ENCODE results near the gene CPOX. TPM values are rescaled to one million over a fixed set of nuclear protein-coding genes. Genes with fewer than 3 reads are reported as not detected.

The CPOX gene
- total RNA-seq, 2 experiments from 2014 or later = 7.0 to 10.5 TPM

- Histone ChIP-seq H3K4me1 (ENCODE audit: insufficient read depth, low read length) (no peaks in the 10 kb centered on the region), H3K4me3 (ENCODE audit: low read length) (no peak overlapping the region), H3K9me3 (ENCODE audit: control insufficient read depth in 1 of 2, insufficient read depth in 1 of 2, low read length in 2 of 2) (no peaks in the 10 kb centered on the region), H3K27ac (ENCODE audit: low read depth in 1 of 2, low read length in 2 of 2) (no peak overlapping the region), H3K36me3 (ENCODE audit: insufficient read depth, low read length) (peaks cover 62% of the 10 kb centered on the region), H3K27me3 (ENCODE audit: control insufficient read depth in 1 of 2, insufficient read depth in 2 of 2, low read length in 2 of 2) (no peaks in the 10 kb centered on the region)
- Mint-ChIP-seq H3K36me3 (ENCODE audit: low read depth) (peaks cover 83% of the 10 kb centered on the region), H3K9me3 (no peaks in the 10 kb centered on the region), H3K4me1 (ENCODE audit: low read depth) (peaks cover 6% of the 10 kb centered on the region), H3K27ac (peak overlapping the region; percentile 24), H3K27me3 (no peaks in the 10 kb centered on the region), H3K4me3 (no peak overlapping the region)
- no peak for TF ChIP-seq CTCF (IDR thresholded peaks at IDR 0.05)
- CTCF ChIA-PET = interaction anchor here (1.2 to 1.3 kb wide), 2 partner anchors 8 to 238 kb away, joined by 3 read pairs; no protein-coding TSS in a partner anchor
- POLR2A ChIA-PET = interaction anchor here (1.0 kb wide), 1 partner anchor 59 kb away, joined by 3 read pairs; no protein-coding TSS in a partner anchor
- DNase-seq = no peak
- no peak for ATAC-seq (ENCODE audit: poor library complexity)
- intact Hi-C loops (cut with DNase I, micrococcal nuclease) = loop anchor here in 1 of 2 experiments (10.0 kb wide), 1 partner anchor 397 kb away; no protein-coding TSS in a partner anchor
Measured at GRCh38 chr3:98582042-98582441, 11.4 kb downstream of the CPOX start.

- Mint-ChIP-seq H3K4me3 (no peak overlapping the region), H3K27ac (peak overlapping the region; percentile 24), H3K9me3 (no peaks in the 10 kb centered on the region), H3K36me3 (ENCODE audit: low read depth) (peaks cover 86% of the 10 kb centered on the region), H3K4me1 (ENCODE audit: low read depth) (peaks cover 6% of the 10 kb centered on the region), H3K27me3 (no peaks in the 10 kb centered on the region)
- Histone ChIP-seq H3K4me3 (ENCODE audit: low read length) (no peak overlapping the region), H3K27me3 (ENCODE audit: control insufficient read depth in 1 of 2, insufficient read depth in 2 of 2, low read length in 2 of 2) (no peaks in the 10 kb centered on the region), H3K4me1 (ENCODE audit: insufficient read depth, low read length) (no peaks in the 10 kb centered on the region), H3K9me3 (ENCODE audit: control insufficient read depth in 1 of 2, insufficient read depth in 1 of 2, low read length in 2 of 2) (no peaks in the 10 kb centered on the region), H3K36me3 (ENCODE audit: insufficient read depth, low read length) (peaks cover 63% of the 10 kb centered on the region), H3K27ac (ENCODE audit: low read depth in 1 of 2, low read length in 2 of 2) (no peak overlapping the region)
- POLR2A ChIA-PET = interaction anchor here (1.0 kb wide), 1 partner anchor 58 kb away, joined by 3 read pairs; no protein-coding TSS in a partner anchor
- DNase-seq (no peak), ATAC-seq (ENCODE audit: poor library complexity) (no peak)
- intact Hi-C loops (cut with DNase I, micrococcal nuclease) = loop anchor here in 1 of 2 experiments (10.0 kb wide), 1 partner anchor 397 kb away; no protein-coding TSS in a partner anchor
- CTCF ChIA-PET = interaction anchor here (1.2 to 1.3 kb wide), 2 partner anchors 9 to 237 kb away, joined by 3 read pairs; no protein-coding TSS in a partner anchor
- no peak for TF ChIP-seq CTCF (IDR thresholded peaks at IDR 0.05)
Measured at GRCh38 chr3:98581474-98581873, 11.9 kb downstream of the CPOX start.

- Mint-ChIP-seq H3K36me3 (ENCODE audit: low read depth) (peaks cover 86% of the 10 kb centered on the region), H3K27me3 (no peaks in the 10 kb centered on the region), H3K4me3 (no peak overlapping the region), H3K27ac (peak overlapping the region; percentile 24), H3K4me1 (ENCODE audit: low read depth) (peaks cover 6% of the 10 kb centered on the region), H3K9me3 (no peaks in the 10 kb centered on the region)
- no peak overlapping the region for H3K4me3 ChIP-seq (ENCODE audit: low read length)
- CTCF ChIA-PET = interaction anchor here (1.2 to 1.3 kb wide), 2 partner anchors 9 to 237 kb away, joined by 3 read pairs; no protein-coding TSS in a partner anchor
- DNase-seq (no peak), ATAC-seq (ENCODE audit: poor library complexity) (no peak)
- H3K36me3 ChIP-seq (ENCODE audit: insufficient read depth, low read length) = peaks cover 58% of the 10 kb centered on the region
- no peak for TF ChIP-seq CTCF (IDR thresholded peaks at IDR 0.05)
- H3K4me1 ChIP-seq (ENCODE audit: insufficient read depth, low read length) = no peaks in the 10 kb centered on the region
- H3K27ac ChIP-seq (ENCODE audit: low read depth in 1 of 2, low read length in 2 of 2) = no peak overlapping the region
- no peaks in the 10 kb centered on the region for H3K9me3 ChIP-seq (ENCODE audit: control insufficient read depth in 1 of 2, insufficient read depth in 1 of 2, low read length in 2 of 2)
- intact Hi-C loops (cut with DNase I, micrococcal nuclease) = loop anchor here in 1 of 2 experiments (10.0 kb wide), 1 partner anchor 396 kb away; no protein-coding TSS in a partner anchor
- POLR2A ChIA-PET = interaction anchor here (1.0 kb wide), 1 partner anchor 58 kb away, joined by 3 read pairs; no protein-coding TSS in a partner anchor
- H3K27me3 ChIP-seq (ENCODE audit: control insufficient read depth in 1 of 2, insufficient read depth in 2 of 2, low read length in 2 of 2) = no peaks in the 10 kb centered on the region
Measured at GRCh38 chr3:98580401-98581386, 12.7 kb downstream of the CPOX start.

All from CD4-positive, alpha-beta T cell (primary cell).